ENCODE data around the gene CDC42BPA. TPM values are rescaled to one million over a fixed set of nuclear protein-coding genes. Genes with fewer than 3 reads are reported as not detected.

The CDC42BPA gene
- total and polyA plus RNA-seq, 2 of the 8 experiments (the other 6 are each of a cell fraction or from before 2014, with no cell fraction given), result 7.1 to 28.5 TPM

DNA sequence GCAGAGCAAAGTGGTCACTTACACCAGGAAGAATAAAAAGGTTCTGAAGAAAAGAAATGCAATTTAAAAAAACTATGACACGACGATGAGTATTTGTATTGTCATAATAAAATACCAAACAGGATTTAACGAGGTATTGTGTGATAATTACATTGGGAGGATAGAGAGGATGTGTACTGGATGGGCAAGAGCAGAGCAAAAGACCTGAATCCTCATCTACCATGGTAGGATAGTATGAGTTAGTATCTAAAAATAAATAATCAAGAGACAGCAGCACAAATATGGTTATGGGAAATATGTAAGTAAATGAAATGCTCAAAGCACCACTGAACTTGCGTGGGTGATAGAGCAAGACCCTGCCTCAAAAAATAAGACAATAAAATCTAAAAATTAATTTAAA, 162.6 kb downstream of the CDC42BPA start:
- H3K9me3 ChIP-seq (ENCODE audit: insufficient read depth in 2 of 2, low read depth in 1 of 2, low read length in 1 of 2), result no peaks in the 10 kb centered on the region
- H2BK15ac ChIP-seq (ENCODE audit: low read length), result no peak overlapping the region
- H3K27ac ChIP-seq (ENCODE audit: low read depth, low read length), result no peak overlapping the region
- H2BK120ac ChIP-seq (replicated peaks; ENCODE audit: low read depth, low read length), result no peak overlapping the region
- H2AFZ ChIP-seq (ENCODE audit: low read length), result no peak overlapping the region
- no peak overlapping the region for H3K4ac ChIP-seq (replicated peaks; ENCODE audit: insufficient read length, low read depth, low read length)
- no peak overlapping the region for H3K56ac ChIP-seq (replicated peaks; ENCODE audit: insufficient read length, low read depth, low read length)
- no peaks in the 10 kb centered on the region for H3K79me1 ChIP-seq (ENCODE audit: low read depth, low read length)
- H3K18ac ChIP-seq (ENCODE audit: extremely low read depth, low read length), result no peak overlapping the region
- H3K23me2 ChIP-seq (ENCODE audit: low read depth, low read length), result no peaks in the 10 kb centered on the region
- H4K20me1 ChIP-seq (replicated peaks in 1 of 2; ENCODE audit: control insufficient read depth in 1 of 2, insufficient read depth in 2 of 2, low read length in 2 of 2), result no peaks in the 10 kb centered on the region
- FAIRE-seq (no peak), DNase-seq (ENCODE audit: low read depth in 1 of 2, low spot score in 2 of 2) (no peak)
- H4K5ac ChIP-seq (ENCODE audit: insufficient read length, low read depth, low read length), result no peak overlapping the region
- H2AK5ac ChIP-seq (ENCODE audit: low read depth, low read length), result no peak overlapping the region
- no peak overlapping the region for H3K4me3 ChIP-seq (ENCODE audit: extremely low read depth in 1 of 4, insufficient read depth in 2 of 4, low read depth in 3 of 4, low read length in 4 of 4)
- H3K14ac ChIP-seq (ENCODE audit: insufficient read length), result no peak overlapping the region
- H2BK20ac ChIP-seq (ENCODE audit: low read length), result no peak overlapping the region
- H3K79me2 ChIP-seq (ENCODE audit: control insufficient read depth in 1 of 2, insufficient read depth in 2 of 2, low read length in 2 of 2), result no peaks in the 10 kb centered on the region
- no peaks in the 10 kb centered on the region for H3K27me3 ChIP-seq (replicated peaks in 1 of 4; ENCODE audit: control insufficient read depth in 3 of 4, extremely low read depth in 1 of 4, insufficient read depth in 3 of 4, low read length in 3 of 4)
- no peaks in the 10 kb centered on the region for H3K36me3 ChIP-seq (ENCODE audit: control insufficient read depth in 2 of 4, insufficient read depth in 4 of 4, low read length in 3 of 4)
- no peak overlapping the region for H3K4me2 ChIP-seq (ENCODE audit: insufficient read depth in 1 of 2, low read depth in 2 of 2, low read length in 2 of 2)
- H3K4me1 ChIP-seq (replicated peaks in 1 of 4; ENCODE audit: control insufficient read depth in 3 of 4, insufficient read depth in 4 of 4, low read length in 3 of 4), result 0 out of 7 replicates have a peak, but pooled peaks cover 0 to 4% (median 0%) of the 10 kb centered on the region in 4 experiments
- POLR2A ChIA-PET (ENCODE audit: partially characterized antibody), result no interaction called here
- no peak overlapping the region for H4K8ac ChIP-seq (ENCODE audit: extremely low read depth, insufficient read depth, low read length)
- no peak overlapping the region for H3K9ac ChIP-seq (replicated peaks in 1 of 4; ENCODE audit: extremely low read depth in 1 of 4, low read depth in 3 of 4, low read length in 3 of 4)
- no peak overlapping the region for H3K23ac ChIP-seq (ENCODE audit: insufficient read length)
- H2BK12ac ChIP-seq (ENCODE audit: low read depth, low read length), result no peak overlapping the region
- 82% methylated on average over 4 of the region's 4 CpGs; no CpG with 5 or more reads in 1 of the 2 experiments for WGBS, 2 experiments (ENCODE audit: extremely low coverage in 1 of 2, insufficient coverage in 1 of 2, insufficient read length in 1 of 2, insufficient replicate concordance in 2 of 2, low coverage in 1 of 2, low lambda C conversion rate in 2 of 2, missing lambda C conversion rate in 1 of 2)
- H2BK5ac ChIP-seq (ENCODE audit: low read depth, low read length), result no peak overlapping the region
- no peak overlapping the region for H4K91ac ChIP-seq (replicated peaks; ENCODE audit: insufficient read length, low read length)
- CTCF ChIA-PET (ENCODE audit: partially characterized antibody), result no interaction called here
- TF ChIP-seq CEBPB (IDR thresholded peaks at IDR 0.05; ENCODE audit: low read depth, low read length), result no peak
- TF ChIP-seq SUZ12 (IDR thresholded peaks at IDR 0.05; ENCODE audit: low read length), result no peak
- TF ChIP-seq RNF2 (IDR thresholded peaks at IDR 0.05; ENCODE audit: borderline replicate concordance, low read depth, low read length, missing control alignments, poor library complexity, severe bottlenecking), result no peak
- TF ChIP-seq RAD21 (IDR thresholded peaks at IDR 0.05 in 1 of 2, conservative IDR thresholded peaks at IDR 0.05 in 1 of 2; ENCODE audit: low read depth in 2 of 2, low read length in 2 of 2), result no peak
- no peak for TF ChIP-seq KDM5A (IDR thresholded peaks at IDR 0.05; ENCODE audit: low read length)
- TF ChIP-seq JUN (IDR thresholded peaks at IDR 0.05; ENCODE audit: low read depth, low read length), result no peak
- no peak for TF ChIP-seq PHF8 (conservative IDR thresholded peaks at IDR 0.05; ENCODE audit: low read depth, low read length)
- no peak for TF ChIP-seq NRF1 (IDR thresholded peaks at IDR 0.05; ENCODE audit: low read depth, low read length)

All from H1 (cell line).